Lower leg skin (tissue), 4 donors: ENCODE measurements around the gene PTGES. TPM values are rescaled to one million over a fixed set of nuclear protein-coding genes. Genes with fewer than 3 reads are reported as not detected.

Source experiments
- DNase-seq, 2 donors: peaks; one replicate each; pipeline ENCODE4 v3.0.0-alpha.2; 2019; ENCODE audit warnings: low spot score in 2 of 2
- H3K4me3 ChIP-seq: fragments of 200-600 bp; sonication (generic); 2 replicates; pipeline ENCODE4 v1.5.1; 2017; ENCODE audit warnings: mild to moderate bottlenecking, low read depth; ENCODE audit not compliant: poor library complexity, severe bottlenecking
- CTCF ChIP-seq, 3 donors: fragments of 450-650 bp; IDR thresholded peaks; one replicate each; pipeline ENCODE4 v1.5.1; 2016; ENCODE audit warnings: antibody characterized with exemption in 3 of 3, mild to moderate bottlenecking in 3 of 3, moderate library complexity in 2 of 3
- POLR2A ChIP-seq, 2 donors: fragments of 450-650 bp; IDR thresholded peaks; one replicate each; pipeline ENCODE4 v1.6.1; 2016 to 2017; ENCODE audit warnings: antibody characterized with exemption in 2 of 2, mild to moderate bottlenecking in 1 of 2, moderate library complexity in 1 of 2
- WGBS, 2 donors: methylation state at CpG; one replicate each; pipeline ENCODE4 v1.1.5; 2018; 5-methylcytosine and 5-hydroxymethylcytosine counted together
- intact Hi-C: fragments of 100-400 bp; cut with DNase I; formaldehyde crosslinking; loops from one replicate; pipeline ENCODE4 v1.15.0; 2023; ENCODE audit warnings: low total_unique reads
- total RNA-seq, 4 donors: library from RNA; depleted of rRNA; stranded (reverse); fragments of >200 nt; gene quantifications; one replicate each; pipeline ENCODE4 v1.1.0, GENCODE V29; 2016

PTGES gene
- total RNA-seq, 4 donors from 2014 or later, result 14.4 to 28.7 (median 23.2) TPM

GRCh38 chr9:129694243-129694646 is 58.6 kb downstream of the PTGES start:
- H3K4me3 ChIP-seq, result no peak overlapping the region
- intact Hi-C loops, result no loop called here
- 49 to 56% methylated on average over 11 of the region's 11 CpGs for WGBS, 2 donors
- DNase-seq, result no peak
- TF ChIP-seq POLR2A (IDR thresholded peaks at IDR 0.05) (no peak), CTCF (IDR thresholded peaks at IDR 0.05) (no peak)

- TF ChIP-seq POLR2A (IDR thresholded peaks at IDR 0.05) (no peak), CTCF (IDR thresholded peaks at IDR 0.05) (no peak)
- intact Hi-C loops, result no loop called here
- WGBS, 2 donors, result 66 to 81% methylated on average over 8 of the region's 8 CpGs
- DNase-seq, result no peak
- no peak overlapping the region for H3K4me3 ChIP-seq
Measured at GRCh38 chr9:129693741-129694140, 59.1 kb downstream of the PTGES start.

GRCh38 chr9:129692534-129692933 is 60.3 kb downstream of the PTGES start:
- WGBS, 2 donors, result 94 to 95% methylated on average over 5 of the region's 5 CpGs
- no peak for DNase-seq

More at GRCh38 chr9:129692534-129692933, 60.3 kb downstream of the PTGES start:
- intact Hi-C loops, result no loop called here
- no peak for TF ChIP-seq POLR2A (IDR thresholded peaks at IDR 0.05)
- TF ChIP-seq CTCF (IDR thresholded peaks at IDR 0.05), result no peak
- H3K4me3 ChIP-seq, result no peak overlapping the region

Other genes with a start within 250 kb of the PTGES start
- gene C9orf50, start 131.9 kb downstream of the PTGES start, total RNA-seq, result not detected
- 10 to 100 TPM; 19.7 to 31.0 (median 25.7) TPM for gene NTMT1, start 126.9 kb downstream of the PTGES start, total RNA-seq
- 10 to 100 TPM; 33.0 to 46.9 (median 40.1) TPM for gene ASB6, start 110.9 kb downstream of the PTGES start, total RNA-seq
- 10 to 100 TPM; 10.7 to 24.1 (median 16.6) TPM for gene PRRX2, start 87.4 kb downstream of the PTGES start, total RNA-seq
- 10 to 100 TPM; 17.0 to 31.0 (median 22.7) TPM for gene TOR1B, start 50.1 kb upstream of the PTGES start, total RNA-seq
- gene TOR1A, start 71.1 kb upstream of the PTGES start, total RNA-seq, result 10 to 100 TPM; 26.3 to 44.7 (median 37.7) TPM
- gene C9orf78, start 82.2 kb upstream of the PTGES start, total RNA-seq, result 100 to 1,000 TPM in 1 of 4 donors, 10 to 100 TPM in 3; 56.3 to 105 (median 61.3) TPM
- gene USP20, start 82.4 kb upstream of the PTGES start, total RNA-seq, result 10 to 100 TPM; 20.7 to 39.7 (median 36.1) TPM